ENCODE results near the gene SDK1. TPM values are rescaled to one million over a fixed set of nuclear protein-coding genes. Genes with fewer than 3 reads are reported as not detected.
A peak's percentile ranks its signal among the peaks of the same experiment; 100 is the strongest.

SDK1 gene
- total RNA-seq, 1 donor from 2014 or later = 4.3 TPM

DNA sequence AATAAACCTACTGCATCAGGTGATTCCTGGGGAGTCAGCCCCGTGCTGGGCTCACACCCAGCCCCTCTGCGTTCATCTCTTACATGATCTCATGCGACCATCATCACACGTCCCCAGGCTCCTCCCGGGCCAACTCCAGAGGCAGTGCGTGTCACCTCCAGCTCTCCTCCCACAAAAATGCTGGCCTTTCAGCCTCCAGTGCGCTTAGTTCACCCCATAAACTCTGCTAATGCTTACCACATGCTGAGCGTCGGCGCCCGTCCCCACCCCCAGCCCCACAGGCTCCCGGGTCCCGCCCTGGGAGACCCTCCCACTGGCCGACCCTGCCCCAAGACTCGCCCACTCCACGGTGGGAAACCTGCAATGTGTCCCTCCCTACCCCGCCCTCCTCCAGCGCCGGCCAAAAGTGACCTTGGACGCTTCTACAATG is 816 bp upstream of the SDK1 start:
- DNase-seq (ENCODE audit: low spot score) = no peak
- Mint-ChIP-seq H3K27ac (ENCODE audit: unreplicated experiment) (no peak overlapping the region), H3K9me3 (ENCODE audit: unreplicated experiment) (no peaks in the 10 kb centered on the region), H3K27me3 (ENCODE audit: unreplicated experiment) (peaks cover 2% of the 10 kb centered on the region), H3K36me3 (ENCODE audit: low read depth, unreplicated experiment) (no peaks in the 10 kb centered on the region), H3K4me3 (ENCODE audit: unreplicated experiment) (peak overlapping the region; percentile 47), H3K4me1 (ENCODE audit: unreplicated experiment) (peaks cover 5% of the 10 kb centered on the region)
- TF ChIP-seq, protein P1, sequence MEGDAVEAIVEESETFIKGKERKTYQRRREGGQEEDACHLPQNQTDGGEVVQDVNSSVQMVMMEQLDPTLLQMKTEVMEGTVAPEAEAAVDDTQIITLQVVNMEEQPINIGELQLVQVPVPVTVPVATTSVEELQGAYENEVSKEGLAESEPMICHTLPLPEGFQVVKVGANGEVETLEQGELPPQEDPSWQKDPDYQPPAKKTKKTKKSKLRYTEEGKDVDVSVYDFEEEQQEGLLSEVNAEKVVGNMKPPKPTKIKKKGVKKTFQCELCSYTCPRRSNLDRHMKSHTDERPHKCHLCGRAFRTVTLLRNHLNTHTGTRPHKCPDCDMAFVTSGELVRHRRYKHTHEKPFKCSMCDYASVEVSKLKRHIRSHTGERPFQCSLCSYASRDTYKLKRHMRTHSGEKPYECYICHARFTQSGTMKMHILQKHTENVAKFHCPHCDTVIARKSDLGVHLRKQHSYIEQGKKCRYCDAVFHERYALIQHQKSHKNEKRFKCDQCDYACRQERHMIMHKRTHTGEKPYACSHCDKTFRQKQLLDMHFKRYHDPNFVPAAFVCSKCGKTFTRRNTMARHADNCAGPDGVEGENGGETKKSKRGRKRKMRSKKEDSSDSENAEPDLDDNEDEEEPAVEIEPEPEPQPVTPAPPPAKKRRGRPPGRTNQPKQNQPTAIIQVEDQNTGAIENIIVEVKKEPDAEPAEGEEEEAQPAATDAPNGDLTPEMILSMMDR (IDR thresholded peaks at IDR 0.05; ENCODE audit: unreplicated experiment) = no peak

DNA sequence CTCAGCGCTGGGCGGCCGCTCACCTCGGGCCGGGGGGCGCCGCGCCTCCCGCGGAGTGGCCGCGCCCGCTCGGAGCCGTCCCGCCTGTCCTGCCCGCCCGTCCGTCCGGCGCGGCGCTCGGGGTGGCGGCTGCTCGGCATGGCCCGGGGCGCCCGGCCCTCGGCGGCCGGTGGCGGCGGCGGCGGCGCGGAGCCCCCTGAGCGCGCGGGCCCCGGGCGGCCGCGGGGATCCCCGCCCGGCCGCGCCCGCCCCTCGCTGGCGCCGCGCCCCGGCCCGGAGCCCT is 338 bp downstream of the SDK1 start:
- no peak overlapping the region for H3K4me3 Mint-ChIP-seq (ENCODE audit: unreplicated experiment)
- no peaks in the 10 kb centered on the region for H3K9me3 Mint-ChIP-seq (ENCODE audit: unreplicated experiment)
- TF ChIP-seq, protein P1 (IDR thresholded peaks at IDR 0.05; ENCODE audit: unreplicated experiment) = no peak
- H3K4me1 Mint-ChIP-seq (ENCODE audit: unreplicated experiment) = peaks cover 5% of the 10 kb centered on the region
- H3K27ac Mint-ChIP-seq (ENCODE audit: unreplicated experiment) = no peak overlapping the region
- no peaks in the 10 kb centered on the region for H3K36me3 Mint-ChIP-seq (ENCODE audit: low read depth, unreplicated experiment)
- DNase-seq (ENCODE audit: low spot score) = no peak
- peaks cover 2% of the 10 kb centered on the region for H3K27me3 Mint-ChIP-seq (ENCODE audit: unreplicated experiment)

DNA sequence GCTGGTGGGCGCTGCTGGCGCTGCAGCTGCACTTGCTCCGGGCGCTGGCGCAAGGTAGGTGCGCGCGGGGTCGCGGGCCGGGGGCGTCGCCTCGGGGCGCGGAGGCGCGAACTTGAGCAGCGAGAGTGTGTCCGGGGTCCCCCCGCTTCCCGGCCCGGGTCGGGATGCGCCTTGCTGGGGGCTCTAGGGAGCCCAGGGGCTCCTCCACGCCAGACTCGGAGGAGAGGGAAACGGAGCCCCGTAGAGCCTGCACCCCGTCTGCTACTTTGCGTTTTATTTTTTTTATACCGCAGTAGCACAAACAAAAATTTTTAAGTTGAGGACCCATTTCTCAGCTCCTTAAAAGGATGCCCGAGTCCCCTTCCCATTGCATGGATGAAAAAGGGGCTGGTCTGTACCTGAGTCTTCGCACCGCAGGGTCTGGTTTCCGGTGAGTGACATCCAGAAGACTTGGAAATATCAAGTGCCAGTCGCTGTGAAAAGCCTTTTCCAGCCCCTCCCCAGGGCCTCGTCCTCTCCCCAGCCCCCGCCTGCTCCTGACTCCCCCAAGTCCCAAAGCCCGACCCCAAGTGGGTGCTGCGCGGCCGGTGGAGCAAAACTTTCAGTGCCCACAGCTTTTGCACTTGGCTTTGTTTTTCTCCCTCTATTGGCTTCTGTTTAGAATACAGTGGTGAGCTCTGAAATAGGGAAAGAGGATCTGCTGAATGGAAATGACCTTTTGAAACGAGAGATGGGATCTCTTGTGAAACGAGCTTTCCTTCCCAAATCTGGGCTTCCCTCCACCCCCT is 973 bp downstream of the SDK1 start:
- no peaks in the 10 kb centered on the region for H3K9me3 Mint-ChIP-seq (ENCODE audit: unreplicated experiment)
- H3K4me1 Mint-ChIP-seq (ENCODE audit: unreplicated experiment) = peaks cover 5% of the 10 kb centered on the region
- DNase-seq (ENCODE audit: low spot score) = peak; percentile 26
- TF ChIP-seq, protein P1 (IDR thresholded peaks at IDR 0.05; ENCODE audit: unreplicated experiment) = no peak
- peaks cover 2% of the 10 kb centered on the region for H3K27me3 Mint-ChIP-seq (ENCODE audit: unreplicated experiment)
- peak overlapping the region; percentile 27 for H3K27ac Mint-ChIP-seq (ENCODE audit: unreplicated experiment)
- no peaks in the 10 kb centered on the region for H3K36me3 Mint-ChIP-seq (ENCODE audit: low read depth, unreplicated experiment)
- H3K4me3 Mint-ChIP-seq (ENCODE audit: unreplicated experiment) = peak overlapping the region; percentile 93

DNA sequence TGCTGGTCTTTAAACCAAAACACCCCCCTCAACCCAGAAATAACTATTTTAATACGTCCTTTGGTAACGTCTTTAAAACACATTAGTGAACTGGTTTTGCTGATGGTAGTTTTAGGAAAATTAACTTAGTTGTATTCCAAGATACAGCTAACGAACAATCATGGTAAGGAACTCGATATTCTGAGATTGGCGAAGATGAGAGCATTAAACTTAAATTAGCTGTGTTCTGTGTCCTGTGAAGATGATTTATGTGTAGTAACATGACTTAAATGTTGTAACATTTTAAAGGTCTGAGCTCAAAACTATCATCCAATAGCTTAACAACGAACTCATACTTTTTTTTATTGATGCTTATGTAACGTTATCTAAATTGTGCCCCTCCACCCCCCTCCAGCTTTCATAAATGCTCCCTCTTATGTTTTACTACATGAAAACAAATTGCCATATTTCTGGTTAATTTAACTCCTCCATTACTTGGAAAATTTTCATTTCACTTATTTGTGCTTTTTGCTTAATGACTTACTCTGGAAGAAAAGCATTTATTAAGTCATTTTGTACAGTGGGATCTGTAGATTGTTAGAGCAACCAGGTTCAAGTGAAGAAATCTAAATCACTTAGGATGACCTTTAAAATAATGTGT is 1.7 kb downstream of the SDK1 start:
- Mint-ChIP-seq H3K9me3 (ENCODE audit: unreplicated experiment) (no peaks in the 10 kb centered on the region), H3K4me3 (ENCODE audit: unreplicated experiment) (peak overlapping the region; percentile 93), H3K27me3 (ENCODE audit: unreplicated experiment) (peaks cover 2% of the 10 kb centered on the region), H3K27ac (ENCODE audit: unreplicated experiment) (peak overlapping the region; percentile 27), H3K4me1 (ENCODE audit: unreplicated experiment) (peaks cover 5% of the 10 kb centered on the region), H3K36me3 (ENCODE audit: low read depth, unreplicated experiment) (no peaks in the 10 kb centered on the region)
- TF ChIP-seq, protein P1 (IDR thresholded peaks at IDR 0.05; ENCODE audit: unreplicated experiment) = no peak
- no peak for DNase-seq (ENCODE audit: low spot score)

DNA sequence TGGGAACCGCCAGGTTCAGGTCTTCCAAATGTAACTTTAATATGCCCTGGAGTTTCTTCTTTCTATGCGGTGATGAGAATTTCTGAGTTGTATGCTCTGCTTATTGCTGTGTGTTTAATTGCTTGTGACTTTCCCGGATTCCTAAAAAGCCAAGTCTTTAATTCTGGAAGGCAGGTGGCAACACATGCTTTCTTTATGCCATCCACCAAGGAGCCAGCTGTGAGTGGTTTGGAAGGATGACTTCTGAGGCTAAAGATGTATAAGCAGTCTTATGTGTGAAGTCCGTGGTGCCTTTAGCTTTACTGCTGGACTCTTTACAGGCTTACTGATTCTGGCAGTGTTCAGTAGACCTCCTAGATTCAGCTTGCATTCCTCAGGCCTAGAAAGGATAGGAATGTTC is 3.1 kb downstream of the SDK1 start:
- Mint-ChIP-seq H3K36me3 (ENCODE audit: low read depth, unreplicated experiment) (no peaks in the 10 kb centered on the region), H3K4me1 (ENCODE audit: unreplicated experiment) (peaks cover 5% of the 10 kb centered on the region), H3K27me3 (ENCODE audit: unreplicated experiment) (peaks cover 2% of the 10 kb centered on the region), H3K4me3 (ENCODE audit: unreplicated experiment) (no peak overlapping the region), H3K9me3 (ENCODE audit: unreplicated experiment) (no peaks in the 10 kb centered on the region), H3K27ac (ENCODE audit: unreplicated experiment) (no peak overlapping the region)
- DNase-seq (ENCODE audit: low spot score) = no peak
- TF ChIP-seq, protein P1 (IDR thresholded peaks at IDR 0.05; ENCODE audit: unreplicated experiment) = no peak

All from endothelial cell (in vitro differentiated cells).